Ovary (tissue), 9 donors: ENCODE measurements around the gene COP1. TPM values are rescaled to one million over a fixed set of nuclear protein-coding genes. Genes with fewer than 3 reads are reported as not detected.

Experiments
- DNase-seq, 5 donors: peaks; one replicate each; pipeline ENCODE4 v3.0.0-alpha.2; 2019 to 2020
- H3K27ac ChIP-seq, 2 donors: fragments of 200-600 bp; one replicate each; pipeline versions ENCODE4 v1.5.1 to v1.8.0; 2019 to 2022
- H3K27me3 ChIP-seq: fragments of 200-600 bp; one replicate; pipeline ENCODE4 v1.8.0; 2022
- H3K36me3 ChIP-seq: fragments of 200-600 bp; sonication (generic); one replicate; pipeline ENCODE4 v1.5.1; 2019
- H3K4me1 ChIP-seq: one replicate; pipeline ENCODE4 v1.8.1; 2013; ENCODE audit warnings: mild to moderate bottlenecking, moderate library complexity; ENCODE audit not compliant: insufficient read depth
- H3K4me3 ChIP-seq: fragments of 200-600 bp; sonication (generic); one replicate; pipeline ENCODE4 v1.5.1; 2017
- H3K9me3 ChIP-seq, 2 donors: fragments of 200-600 bp in 1 of 2; sonication (generic) in 1 of 2; one replicate each; pipeline versions ENCODE4 v1.5.1 to v1.8.1; 2013 to 2019; ENCODE audit warnings: mild to moderate bottlenecking in 1 of 2, moderate library complexity in 1 of 2
- EP300 ChIP-seq: sonication (generic); formaldehyde crosslinking; IDR thresholded peaks from one replicate; pipeline ENCODE4 v1.6.1; 2017; ENCODE audit warnings: antibody characterized with exemption
- POLR2A ChIP-seq: fragments of 450-650 bp; IDR thresholded peaks from one replicate; pipeline ENCODE4 v1.6.1; 2017; ENCODE audit warnings: antibody characterized with exemption, mild to moderate bottlenecking, moderate library complexity
- WGBS, 3 donors: extraction: QIAGEN DNeasy Blood & Tissue Kit in 1 of 3; methylation state at CpG; one replicate each; pipeline versions ENCODE4 v1.1.5 to v1.1.7; 2013 to 2017; 5-methylcytosine and 5-hydroxymethylcytosine counted together
- intact Hi-C, 4 donors: fragments of 100-400 bp; cut with DNase I; formaldehyde crosslinking; loops; one replicate each; pipeline versions ENCODE4 v1.11.0 to v1.15.1; 2022 to 2023
- polyA plus RNA-seq, 2 donors: library from polyadenylated mRNA; stranded (reverse); fragments of 200-250 nt in 1 of 2; fragments of 350-450 nt in 1 of 2; fragmentation: Illumina TruSeq in 1 of 2; extraction: RNeasy Lipid Tissue Mini Kit (QIAGEN cat#74804) in 1 of 2; gene quantifications; one replicate each; pipeline ENCODE4 v1.2.3, GENCODE V29; 2013 to 2014
- total RNA-seq, 7 donors: library from RNA; depleted of rRNA in 2 of 7; stranded (reverse); fragments of >200 nt in 2 of 7; fragmentation: NEBNext Ultra II Directional in 3 of 7; extraction: Animal tissue kit (Norgen Biotek cat#: 25700) in 3 of 7; gene quantifications; one replicate each; pipeline versions ENCODE4 v1.1.0 to v1.2.4, GENCODE V29; 2016 to 2023
- TF ChIP-seq, protein P1 (sequence below), 3 donors: fragments of 450-650 bp in 2 of 3; fragments of 200-600 bp in 1 of 3; IDR thresholded peaks; one replicate each; pipeline versions ENCODE4 v1.5.1 to v1.8.0; 2016 to 2022; ENCODE audit warnings: antibody characterized with exemption in 3 of 3, mild to moderate bottlenecking in 1 of 3
- donor health status: DM: no; HTN: no; CAD: no; lungs with moderate emphysema.
- donor health status: DM: no; HTN: no; CAD: no.
- donor health status: Bipolar disorder and iron deficiency.
- donor health status: DM: yes; HTN: yes; CAD: no.
- donor health status: DM: no; HTN: no; CAD: no.
- donor health status: DM: yes; HTN: yes; CAD: no.

COP1 gene
- total and polyA plus RNA-seq, 9 donors = 20.4 to 46.1 (median 29.0) TPM

GRCh38 chr1:176118985-176119384 lies 88.1 kb downstream of the COP1 start:
- DNase-seq = no peak
- H3K36me3 ChIP-seq = no peaks in the 10 kb centered on the region

DNA sequence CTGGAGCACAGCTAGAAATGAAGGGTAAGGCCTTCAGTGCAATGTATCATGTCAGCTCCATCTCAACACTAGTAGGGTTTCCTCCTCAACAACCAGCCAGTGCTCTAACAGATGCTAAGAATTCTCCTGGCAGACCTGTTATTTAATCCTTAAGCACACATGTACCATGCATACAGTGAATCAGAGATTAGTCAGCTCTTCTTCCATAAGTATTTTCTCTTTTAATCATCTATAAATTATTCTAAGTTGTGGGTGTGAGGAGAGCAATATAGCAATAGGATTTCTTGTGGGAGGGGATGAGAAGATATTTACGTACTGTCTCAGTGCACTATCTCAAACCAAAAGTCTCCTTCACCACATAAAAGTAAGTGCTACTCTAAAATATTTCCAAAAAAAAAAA lies 95.3 kb downstream of the COP1 start:
- Histone ChIP-seq H3K4me1 (no peaks in the 10 kb centered on the region), H3K9me3 (no peaks in the 10 kb centered on the region), H3K27me3 (no peaks in the 10 kb centered on the region), H3K4me3 (no peak overlapping the region), H3K36me3 (no peaks in the 10 kb centered on the region), H3K27ac (no peak overlapping the region)
- no peak for DNase-seq
- intact Hi-C loops = no loop called here
- TF ChIP-seq, protein P1, sequence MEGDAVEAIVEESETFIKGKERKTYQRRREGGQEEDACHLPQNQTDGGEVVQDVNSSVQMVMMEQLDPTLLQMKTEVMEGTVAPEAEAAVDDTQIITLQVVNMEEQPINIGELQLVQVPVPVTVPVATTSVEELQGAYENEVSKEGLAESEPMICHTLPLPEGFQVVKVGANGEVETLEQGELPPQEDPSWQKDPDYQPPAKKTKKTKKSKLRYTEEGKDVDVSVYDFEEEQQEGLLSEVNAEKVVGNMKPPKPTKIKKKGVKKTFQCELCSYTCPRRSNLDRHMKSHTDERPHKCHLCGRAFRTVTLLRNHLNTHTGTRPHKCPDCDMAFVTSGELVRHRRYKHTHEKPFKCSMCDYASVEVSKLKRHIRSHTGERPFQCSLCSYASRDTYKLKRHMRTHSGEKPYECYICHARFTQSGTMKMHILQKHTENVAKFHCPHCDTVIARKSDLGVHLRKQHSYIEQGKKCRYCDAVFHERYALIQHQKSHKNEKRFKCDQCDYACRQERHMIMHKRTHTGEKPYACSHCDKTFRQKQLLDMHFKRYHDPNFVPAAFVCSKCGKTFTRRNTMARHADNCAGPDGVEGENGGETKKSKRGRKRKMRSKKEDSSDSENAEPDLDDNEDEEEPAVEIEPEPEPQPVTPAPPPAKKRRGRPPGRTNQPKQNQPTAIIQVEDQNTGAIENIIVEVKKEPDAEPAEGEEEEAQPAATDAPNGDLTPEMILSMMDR (IDR thresholded peaks at IDR 0.05) = no peak
- no peak for TF ChIP-seq POLR2A
- TF ChIP-seq EP300 = no peak
- 93 to 100% (median 93%) methylated on average over 1 of the region's 1 CpG for WGBS, 3 donors

More at GRCh38 chr1:176118985-176119384, 88.1 kb downstream of the COP1 start:
- Histone ChIP-seq H3K27ac (no peak overlapping the region), H3K4me3 (no peak overlapping the region), H3K27me3 (peaks cover 2% of the 10 kb centered on the region), H3K9me3 (no peaks in the 10 kb centered on the region), H3K4me1 (no peaks in the 10 kb centered on the region)
- TF ChIP-seq POLR2A = no peak
- no peak for TF ChIP-seq EP300
- TF ChIP-seq, protein P1 (IDR thresholded peaks at IDR 0.05) = no peak
- intact Hi-C loops = no loop called here

- Histone ChIP-seq H3K4me1 (no peaks in the 10 kb centered on the region), H3K9me3 (no peaks in the 10 kb centered on the region), H3K27ac (no peak overlapping the region), H3K4me3 (no peak overlapping the region), H3K36me3 (no peaks in the 10 kb centered on the region), H3K27me3 (no peaks in the 10 kb centered on the region)
- no peak for DNase-seq
- no peak for TF ChIP-seq POLR2A
- intact Hi-C loops = no loop called here
- WGBS, 3 donors = 8 to 42% (median 24%) methylated on average over 1 of the region's 1 CpG
Observed at GRCh38 chr1:176110203-176110602, 96.9 kb downstream of the COP1 start.

GRCh38 chr1:176102768-176103350 lies 104.2 kb downstream of the COP1 start:
- TF ChIP-seq, protein P1 (IDR thresholded peaks at IDR 0.05) = no peak
- no peak for TF ChIP-seq EP300
- TF ChIP-seq POLR2A = no peak
- no peak for DNase-seq
- Histone ChIP-seq H3K4me3 (no peak overlapping the region), H3K27me3 (no peaks in the 10 kb centered on the region), H3K36me3 (no peaks in the 10 kb centered on the region), H3K27ac (no peak overlapping the region), H3K4me1 (no peaks in the 10 kb centered on the region), H3K9me3 (peaks cover 2 to 16% of the 10 kb centered on the region in 2 donors)
- intact Hi-C loops = no loop called here
- WGBS, 3 donors = 96 to 97% (median 96%) methylated on average over 1 of the region's 1 CpG

DNA sequence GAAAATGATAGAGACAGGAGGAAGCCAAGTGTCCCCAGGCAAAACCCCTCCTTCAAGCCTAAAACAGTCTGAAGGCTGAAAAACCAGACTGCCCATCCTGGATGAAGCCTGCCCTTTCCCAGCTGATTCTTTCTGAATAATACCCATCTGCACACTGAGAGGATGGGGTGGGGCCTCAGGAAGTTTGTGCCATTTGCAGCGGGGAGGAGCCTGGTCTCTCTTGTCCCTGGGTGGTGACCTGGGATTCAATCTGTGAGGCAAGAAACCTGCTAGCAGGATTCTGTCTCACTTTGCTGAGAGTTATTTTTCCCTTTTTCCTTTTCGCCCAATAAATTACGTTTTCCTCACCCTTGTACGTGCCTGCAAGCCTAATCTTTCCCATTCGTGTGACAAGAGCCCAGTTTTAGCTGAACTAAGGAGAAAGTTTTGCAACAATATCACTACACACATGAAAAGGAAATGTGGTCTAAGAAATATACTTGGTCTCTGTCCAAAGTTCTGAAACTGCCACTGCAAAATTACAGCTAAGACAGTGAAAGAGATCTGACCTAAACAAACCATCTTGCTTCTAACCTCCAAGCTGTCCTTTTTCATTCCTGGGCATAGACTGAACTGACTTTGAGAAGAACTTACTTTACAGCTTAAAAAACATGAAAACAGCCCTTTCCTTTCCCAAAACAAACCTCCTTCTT lies 105.0 kb downstream of the COP1 start:
- DNase-seq = no peak
- H3K4me1 ChIP-seq = no peaks in the 10 kb centered on the region
- H3K27ac ChIP-seq = no peak overlapping the region
- no peaks in the 10 kb centered on the region for H3K36me3 ChIP-seq
- intact Hi-C loops = no loop called here
- 87 to 91% (median 88%) methylated on average over 5 of the region's 5 CpGs for WGBS, 3 donors
- H3K9me3 ChIP-seq = peaks cover 2 to 23% of the 10 kb centered on the region in 2 donors
- H3K4me3 ChIP-seq = no peak overlapping the region
- H3K27me3 ChIP-seq = no peaks in the 10 kb centered on the region
- TF ChIP-seq POLR2A (no peak), EP300 (no peak)
- TF ChIP-seq, protein P1 (IDR thresholded peaks at IDR 0.05) = no peak
